Ascending aorta (tissue), 2 donors: ENCODE measurements around the gene VPS37B. TPM values are rescaled to one million over a fixed set of nuclear protein-coding genes. Genes with fewer than 3 reads are reported as not detected.

Experiments
- DNase-seq, 2 donors: peaks; one replicate each; pipeline ENCODE4 v3.0.0-alpha.2; 2019; ENCODE audit warnings: low spot score in 2 of 2
- H3K27ac ChIP-seq, 2 donors: fragments of 200-600 bp; sonication (generic); one replicate each; pipeline ENCODE4 v1.5.1; 2016 to 2017; ENCODE audit warnings: mild to moderate bottlenecking in 1 of 2
- H3K27me3 ChIP-seq: fragments of 200-600 bp; sonication (generic); one replicate; pipeline ENCODE4 v1.5.1; 2017
- H3K36me3 ChIP-seq, 2 donors: fragments of 200-600 bp; sonication (generic); one replicate each; pipeline ENCODE4 v1.5.1; 2016
- H3K4me1 ChIP-seq, 2 donors: fragments of 200-600 bp; sonication (generic); one replicate each; pipeline ENCODE4 v1.5.1; 2016 to 2017; ENCODE audit warnings: mild to moderate bottlenecking in 1 of 2
- H3K4me3 ChIP-seq, 2 donors: fragments of 200-600 bp; sonication (generic); one replicate each; pipeline ENCODE4 v1.5.1; 2016 to 2017; ENCODE audit warnings: mild to moderate bottlenecking in 1 of 2
- H3K9me3 ChIP-seq, 2 donors: fragments of 200-600 bp; sonication (generic); one replicate each; pipeline ENCODE4 v1.5.1; 2016
- intact Hi-C: fragments of 100-400 bp; cut with DNase I; formaldehyde crosslinking; loops from one replicate; pipeline ENCODE4 v1.15.1; 2023
- total RNA-seq: library from RNA; depleted of rRNA; stranded (reverse); fragments of >200 nt; gene quantifications from one replicate; pipeline ENCODE4 v1.1.0, GENCODE V29; 2016
- TF ChIP-seq, protein P1 (sequence below), 3 experiments: fragments of 200-600 bp in 2 of 3; fragments of 450-650 bp in 1 of 3; sonication (generic) in 2 of 3; IDR thresholded peaks; one replicate each; pipeline ENCODE4 v1.5.1; 2016 to 2019; ENCODE audit warnings: antibody characterized with exemption in 3 of 3, mild to moderate bottlenecking in 1 of 3, moderate library complexity in 1 of 3

VPS37B gene
- total RNA-seq, 1 donor from 2014 or later, result 31.8 TPM

DNA sequence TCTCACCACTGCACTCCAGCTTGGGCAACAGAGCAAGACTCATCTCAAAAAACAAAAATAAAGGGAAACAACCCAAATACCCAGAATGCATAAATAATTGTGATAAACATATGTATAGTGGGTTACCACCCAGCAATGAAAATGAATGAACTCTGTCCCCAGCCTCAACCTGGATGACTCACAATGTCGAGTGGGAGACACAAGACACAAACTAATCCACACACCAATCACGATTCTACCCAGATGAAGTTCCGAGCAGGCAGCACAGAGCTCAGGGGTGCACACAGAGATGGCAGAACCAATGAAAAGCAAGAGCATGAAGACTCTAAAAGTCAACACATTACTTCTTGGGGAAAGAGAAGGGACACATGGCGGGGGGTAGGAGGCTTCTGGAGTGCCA lies 43.2 kb upstream of the VPS37B start:
- Histone ChIP-seq H3K27me3 (no peaks in the 10 kb centered on the region), H3K4me1 (peaks cover 0 to 6% of the 10 kb centered on the region in 2 donors), H3K9me3 (no peaks in the 10 kb centered on the region), H3K36me3 (peaks cover 14 to 16% of the 10 kb centered on the region in 2 donors), H3K4me3 (no peak overlapping the region), H3K27ac (no peak overlapping the region)
- TF ChIP-seq, protein P1, sequence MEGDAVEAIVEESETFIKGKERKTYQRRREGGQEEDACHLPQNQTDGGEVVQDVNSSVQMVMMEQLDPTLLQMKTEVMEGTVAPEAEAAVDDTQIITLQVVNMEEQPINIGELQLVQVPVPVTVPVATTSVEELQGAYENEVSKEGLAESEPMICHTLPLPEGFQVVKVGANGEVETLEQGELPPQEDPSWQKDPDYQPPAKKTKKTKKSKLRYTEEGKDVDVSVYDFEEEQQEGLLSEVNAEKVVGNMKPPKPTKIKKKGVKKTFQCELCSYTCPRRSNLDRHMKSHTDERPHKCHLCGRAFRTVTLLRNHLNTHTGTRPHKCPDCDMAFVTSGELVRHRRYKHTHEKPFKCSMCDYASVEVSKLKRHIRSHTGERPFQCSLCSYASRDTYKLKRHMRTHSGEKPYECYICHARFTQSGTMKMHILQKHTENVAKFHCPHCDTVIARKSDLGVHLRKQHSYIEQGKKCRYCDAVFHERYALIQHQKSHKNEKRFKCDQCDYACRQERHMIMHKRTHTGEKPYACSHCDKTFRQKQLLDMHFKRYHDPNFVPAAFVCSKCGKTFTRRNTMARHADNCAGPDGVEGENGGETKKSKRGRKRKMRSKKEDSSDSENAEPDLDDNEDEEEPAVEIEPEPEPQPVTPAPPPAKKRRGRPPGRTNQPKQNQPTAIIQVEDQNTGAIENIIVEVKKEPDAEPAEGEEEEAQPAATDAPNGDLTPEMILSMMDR (IDR thresholded peaks at IDR 0.05), result no peak
- intact Hi-C loops, result no loop called here
- DNase-seq, result no peak

DNA sequence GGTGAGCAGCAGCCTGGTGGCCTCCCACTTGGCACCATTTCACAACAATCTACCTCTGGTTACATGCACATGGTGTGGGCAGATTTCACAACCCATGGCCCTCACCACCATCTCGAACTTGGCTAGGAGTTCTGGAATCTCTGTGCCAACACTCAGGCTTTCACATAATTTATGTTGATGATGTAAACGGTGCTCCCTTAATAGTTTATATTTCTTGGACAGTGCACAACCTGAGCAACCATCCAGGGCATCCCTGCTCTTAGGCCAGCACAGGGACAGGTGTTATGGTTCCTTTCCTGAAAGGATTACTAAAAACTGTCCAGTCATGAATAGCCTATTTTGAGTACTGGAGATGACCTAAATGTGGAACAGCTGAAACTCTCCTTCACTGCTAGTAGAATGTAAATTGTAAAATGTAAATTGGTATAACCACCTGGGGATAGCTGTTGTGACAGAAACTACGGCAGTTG lies 41.7 kb upstream of the VPS37B start:
- peaks cover 14 to 19% of the 10 kb centered on the region in 2 donors for H3K36me3 ChIP-seq
- TF ChIP-seq, protein P1 (IDR thresholded peaks at IDR 0.05), result no peak
- intact Hi-C loops, result no loop called here
- no peaks in the 10 kb centered on the region for H3K27me3 ChIP-seq
- H3K4me1 ChIP-seq, result peaks cover 0 to 6% of the 10 kb centered on the region in 2 donors
- H3K4me3 ChIP-seq, result no peak overlapping the region
- H3K9me3 ChIP-seq, result no peaks in the 10 kb centered on the region
- H3K27ac ChIP-seq, result no peak overlapping the region
- no peak for DNase-seq

DNA sequence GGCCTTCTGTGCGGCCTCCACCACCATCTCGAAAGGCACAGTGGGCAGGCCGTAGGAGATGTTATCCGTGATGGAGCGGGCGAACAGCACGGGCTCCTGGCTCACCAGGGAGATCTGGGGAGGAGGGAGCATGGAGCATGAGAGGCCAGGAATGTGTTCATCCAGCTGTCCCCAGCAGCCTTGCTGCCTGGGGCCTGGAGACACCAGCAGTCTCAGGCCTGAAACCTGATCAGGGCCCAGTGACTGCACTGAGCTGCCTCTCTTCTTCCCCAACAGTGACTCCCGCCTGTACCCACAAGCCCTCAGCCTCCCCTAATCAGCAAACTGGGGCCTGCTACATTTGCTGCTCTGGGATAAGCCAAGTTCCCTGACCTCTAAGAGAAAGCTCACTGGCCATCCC lies 39.4 kb upstream of the VPS37B start:
- TF ChIP-seq, protein P1 (IDR thresholded peaks at IDR 0.05), result no peak
- H3K36me3 ChIP-seq, result peaks cover 14 to 21% of the 10 kb centered on the region in 2 donors

GRCh38 chr12:122934722-122935121 lies 38.8 kb upstream of the VPS37B start:
- Histone ChIP-seq H3K27ac (no peak overlapping the region), H3K27me3 (no peaks in the 10 kb centered on the region), H3K36me3 (peaks cover 14 to 18% of the 10 kb centered on the region in 2 donors), H3K4me3 (no peak overlapping the region), H3K9me3 (no peaks in the 10 kb centered on the region), H3K4me1 (no peaks in the 10 kb centered on the region)
- no peak for DNase-seq
- TF ChIP-seq, protein P1 (IDR thresholded peaks at IDR 0.05), result no peak
- intact Hi-C loops, result no loop called here

More for the DNA sequence above, 39.4 kb upstream of the VPS37B start:
- no peaks in the 10 kb centered on the region for H3K9me3 ChIP-seq
- H3K4me1 ChIP-seq, result no peaks in the 10 kb centered on the region
- no peak for DNase-seq
- no peak overlapping the region for H3K4me3 ChIP-seq
- no peak overlapping the region for H3K27ac ChIP-seq
- no peaks in the 10 kb centered on the region for H3K27me3 ChIP-seq
- intact Hi-C loops, result no loop called here

GRCh38 chr12:122932207-122932606 lies 36.3 kb upstream of the VPS37B start:
- Histone ChIP-seq H3K36me3 (peaks cover 9 to 13% of the 10 kb centered on the region in 2 donors), H3K4me1 (no peaks in the 10 kb centered on the region), H3K27me3 (no peaks in the 10 kb centered on the region), H3K9me3 (no peaks in the 10 kb centered on the region), H3K27ac (no peak overlapping the region), H3K4me3 (no peak overlapping the region)
- TF ChIP-seq, protein P1 (IDR thresholded peaks at IDR 0.05), result no peak
- intact Hi-C loops, result no loop called here
- no peak for DNase-seq

GRCh38 chr12:122929812-122930211 lies 33.9 kb upstream of the VPS37B start:
- no peak overlapping the region for H3K4me3 ChIP-seq
- DNase-seq, result no peak
- intact Hi-C loops, result no loop called here
- peaks cover 0 to 7% of the 10 kb centered on the region in 2 donors for H3K36me3 ChIP-seq
- TF ChIP-seq, protein P1 (IDR thresholded peaks at IDR 0.05), result no peak
- H3K9me3 ChIP-seq, result no peaks in the 10 kb centered on the region
- H3K27ac ChIP-seq, result no peak overlapping the region
- no peaks in the 10 kb centered on the region for H3K27me3 ChIP-seq
- no peaks in the 10 kb centered on the region for H3K4me1 ChIP-seq
